Esophagus squamous epithelium (tissue), 5 donors: ENCODE results near the gene SHC2. TPM values are rescaled to one million over a fixed set of nuclear protein-coding genes. Genes with fewer than 3 reads are reported as not detected.

Experiments used
- DNase-seq: peaks from one replicate; lab custom pipeline; 2025; lab: John Stamatoyannopoulos, UW
- H3K27ac ChIP-seq, 4 donors: fragments of 200-600 bp; sonication (generic); one replicate each; pipeline ENCODE4 v1.5.1; 2016 to 2019; ENCODE audit warnings: mild to moderate bottlenecking in 1 of 4
- H3K27me3 ChIP-seq, 4 donors: fragments of 200-600 bp; sonication (generic); 1 replicate in 3 of 4; 2 replicates in 1 of 4; pipeline versions ENCODE4 v1.5.1 to v1.6.0; 2017 to 2021; ENCODE audit warnings: antibody characterized with exemption in 1 of 4
- H3K36me3 ChIP-seq, 3 donors: fragments of 200-600 bp; sonication (generic); one replicate each; pipeline ENCODE4 v1.5.1; 2016 to 2019
- H3K4me1 ChIP-seq, 3 donors: fragments of 200-600 bp; sonication (generic); one replicate each; pipeline ENCODE4 v1.5.1; 2017 to 2019
- H3K4me3 ChIP-seq, 4 donors: fragments of 200-600 bp; sonication (generic); 1 replicate in 3 of 4; 2 replicates in 1 of 4; pipeline ENCODE4 v1.5.1; 2016 to 2019; ENCODE audit warnings: mild to moderate bottlenecking in 2 of 4, moderate library complexity in 1 of 4
- H3K9me3 ChIP-seq, 3 donors: fragments of 200-600 bp; sonication (generic); one replicate each; pipeline ENCODE4 v1.5.1; 2016 to 2019
- POLR2A ChIP-seq, 4 donors: fragments of 450-650 bp; IDR thresholded peaks; one replicate each; pipeline ENCODE4 v1.6.1; 2017; ENCODE audit warnings: antibody characterized with exemption in 4 of 4, mild to moderate bottlenecking in 4 of 4, moderate library complexity in 3 of 4
- WGBS, 2 donors: methylation state at CpG; one replicate each; pipeline ENCODE4 v1.1.5; 2018; 5-methylcytosine and 5-hydroxymethylcytosine counted together
- intact Hi-C: fragments of 100-400 bp; cut with DNase I; formaldehyde crosslinking; loops from one replicate; pipeline ENCODE4 v1.15.0; 2022
- total RNA-seq, 4 donors: library from RNA; depleted of rRNA; stranded (reverse); fragments of >200 nt; gene quantifications; one replicate each; pipeline ENCODE4 v1.1.0, GENCODE V29; 2016
- TF ChIP-seq, protein P1 (sequence below), 6 experiments: fragments of 450-650 bp in 4 of 6; fragments of 200-600 bp in 2 of 6; sonication (generic) in 2 of 6; IDR thresholded peaks; one replicate each; pipeline ENCODE4 v1.5.1; 2016 to 2019; ENCODE audit warnings: antibody characterized with exemption in 6 of 6, mild to moderate bottlenecking in 4 of 6, moderate library complexity in 4 of 6
- donor health status: DM: yes; HTN: yes; CAD: no.

SHC2 gene, protein sequence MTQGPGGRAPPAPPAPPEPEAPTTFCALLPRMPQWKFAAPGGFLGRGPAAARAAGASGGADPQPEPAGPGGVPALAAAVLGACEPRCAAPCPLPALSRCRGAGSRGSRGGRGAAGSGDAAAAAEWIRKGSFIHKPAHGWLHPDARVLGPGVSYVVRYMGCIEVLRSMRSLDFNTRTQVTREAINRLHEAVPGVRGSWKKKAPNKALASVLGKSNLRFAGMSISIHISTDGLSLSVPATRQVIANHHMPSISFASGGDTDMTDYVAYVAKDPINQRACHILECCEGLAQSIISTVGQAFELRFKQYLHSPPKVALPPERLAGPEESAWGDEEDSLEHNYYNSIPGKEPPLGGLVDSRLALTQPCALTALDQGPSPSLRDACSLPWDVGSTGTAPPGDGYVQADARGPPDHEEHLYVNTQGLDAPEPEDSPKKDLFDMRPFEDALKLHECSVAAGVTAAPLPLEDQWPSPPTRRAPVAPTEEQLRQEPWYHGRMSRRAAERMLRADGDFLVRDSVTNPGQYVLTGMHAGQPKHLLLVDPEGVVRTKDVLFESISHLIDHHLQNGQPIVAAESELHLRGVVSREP
- 10 to 100 TPM in 1 of 4 donors, 1 to 10 TPM in 3; 1.1 to 10.2 (median 4.7) TPM for total RNA-seq

DNA sequence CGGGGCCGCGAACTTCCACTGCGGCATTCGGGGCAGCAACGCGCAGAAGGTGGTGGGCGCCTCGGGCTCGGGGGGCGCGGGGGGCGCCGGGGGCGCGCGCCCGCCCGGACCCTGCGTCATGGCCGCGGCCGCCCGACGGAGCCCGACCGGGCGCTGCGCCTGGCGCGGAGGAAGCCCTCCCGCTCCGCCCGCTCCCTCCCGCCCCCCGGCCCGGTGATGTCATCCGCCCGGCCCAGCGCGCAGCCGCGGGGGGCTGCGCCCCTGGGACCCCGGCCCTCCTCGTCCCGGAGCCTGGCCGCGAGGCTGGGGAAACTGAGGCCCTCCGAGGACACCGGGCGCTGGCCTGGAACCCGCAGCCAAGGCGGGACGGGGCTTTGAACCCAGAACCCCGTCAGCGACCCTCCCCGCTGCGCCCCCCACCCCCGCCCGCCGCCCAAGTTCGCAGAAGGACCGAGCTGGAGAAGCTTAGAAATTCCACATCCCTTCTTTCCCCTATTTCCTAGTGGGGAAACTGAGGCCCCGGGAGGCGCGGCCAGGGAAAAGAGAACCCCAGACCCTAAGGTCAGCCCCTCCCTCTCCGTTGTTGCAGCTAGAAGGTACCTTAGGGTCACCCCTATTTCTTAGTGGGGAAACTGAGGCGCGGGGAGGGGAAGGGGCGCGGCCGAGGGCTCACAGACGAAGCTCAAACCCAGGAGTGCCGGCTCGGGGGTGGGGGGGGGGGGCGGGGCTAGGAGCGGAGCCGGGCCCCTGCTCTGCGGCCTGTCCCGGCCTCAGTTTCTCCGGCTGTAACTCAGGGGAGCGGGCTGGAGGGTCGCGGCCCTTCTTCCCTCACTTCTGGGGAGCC is at the start of gene SHC2:
Gene SHC2 (minus strand): TSS at position 157 of the 844 bp plus-strand sequence. CDS start 37 bp downstream, at position 120.
- H3K36me3 ChIP-seq, result no peaks in the 10 kb centered on the region
- intact Hi-C loops, result no loop called here
- TF ChIP-seq, protein P1, sequence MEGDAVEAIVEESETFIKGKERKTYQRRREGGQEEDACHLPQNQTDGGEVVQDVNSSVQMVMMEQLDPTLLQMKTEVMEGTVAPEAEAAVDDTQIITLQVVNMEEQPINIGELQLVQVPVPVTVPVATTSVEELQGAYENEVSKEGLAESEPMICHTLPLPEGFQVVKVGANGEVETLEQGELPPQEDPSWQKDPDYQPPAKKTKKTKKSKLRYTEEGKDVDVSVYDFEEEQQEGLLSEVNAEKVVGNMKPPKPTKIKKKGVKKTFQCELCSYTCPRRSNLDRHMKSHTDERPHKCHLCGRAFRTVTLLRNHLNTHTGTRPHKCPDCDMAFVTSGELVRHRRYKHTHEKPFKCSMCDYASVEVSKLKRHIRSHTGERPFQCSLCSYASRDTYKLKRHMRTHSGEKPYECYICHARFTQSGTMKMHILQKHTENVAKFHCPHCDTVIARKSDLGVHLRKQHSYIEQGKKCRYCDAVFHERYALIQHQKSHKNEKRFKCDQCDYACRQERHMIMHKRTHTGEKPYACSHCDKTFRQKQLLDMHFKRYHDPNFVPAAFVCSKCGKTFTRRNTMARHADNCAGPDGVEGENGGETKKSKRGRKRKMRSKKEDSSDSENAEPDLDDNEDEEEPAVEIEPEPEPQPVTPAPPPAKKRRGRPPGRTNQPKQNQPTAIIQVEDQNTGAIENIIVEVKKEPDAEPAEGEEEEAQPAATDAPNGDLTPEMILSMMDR (IDR thresholded peaks at IDR 0.05), result no peak
- no peak for TF ChIP-seq POLR2A (IDR thresholded peaks at IDR 0.05)
- peak within 1 kb of the TSS; percentile 69 to 88 (median 74) for H3K27ac ChIP-seq
- no CpG with 5 or more reads among the region's 85 CpGs for WGBS, 2 donors
- H3K4me1 ChIP-seq, result peaks cover 10 to 28% (median 15%) of the 10 kb centered on the region in 3 donors
- DNase-seq, result no peak
- H3K9me3 ChIP-seq, result no peaks in the 10 kb centered on the region
- peaks cover 0 to 46% (median 0%) of the 10 kb centered on the region in 4 donors for H3K27me3 ChIP-seq
- H3K4me3 ChIP-seq, result peak within 1 kb of the TSS; percentile 62 to 87 (median 66)

DNA sequence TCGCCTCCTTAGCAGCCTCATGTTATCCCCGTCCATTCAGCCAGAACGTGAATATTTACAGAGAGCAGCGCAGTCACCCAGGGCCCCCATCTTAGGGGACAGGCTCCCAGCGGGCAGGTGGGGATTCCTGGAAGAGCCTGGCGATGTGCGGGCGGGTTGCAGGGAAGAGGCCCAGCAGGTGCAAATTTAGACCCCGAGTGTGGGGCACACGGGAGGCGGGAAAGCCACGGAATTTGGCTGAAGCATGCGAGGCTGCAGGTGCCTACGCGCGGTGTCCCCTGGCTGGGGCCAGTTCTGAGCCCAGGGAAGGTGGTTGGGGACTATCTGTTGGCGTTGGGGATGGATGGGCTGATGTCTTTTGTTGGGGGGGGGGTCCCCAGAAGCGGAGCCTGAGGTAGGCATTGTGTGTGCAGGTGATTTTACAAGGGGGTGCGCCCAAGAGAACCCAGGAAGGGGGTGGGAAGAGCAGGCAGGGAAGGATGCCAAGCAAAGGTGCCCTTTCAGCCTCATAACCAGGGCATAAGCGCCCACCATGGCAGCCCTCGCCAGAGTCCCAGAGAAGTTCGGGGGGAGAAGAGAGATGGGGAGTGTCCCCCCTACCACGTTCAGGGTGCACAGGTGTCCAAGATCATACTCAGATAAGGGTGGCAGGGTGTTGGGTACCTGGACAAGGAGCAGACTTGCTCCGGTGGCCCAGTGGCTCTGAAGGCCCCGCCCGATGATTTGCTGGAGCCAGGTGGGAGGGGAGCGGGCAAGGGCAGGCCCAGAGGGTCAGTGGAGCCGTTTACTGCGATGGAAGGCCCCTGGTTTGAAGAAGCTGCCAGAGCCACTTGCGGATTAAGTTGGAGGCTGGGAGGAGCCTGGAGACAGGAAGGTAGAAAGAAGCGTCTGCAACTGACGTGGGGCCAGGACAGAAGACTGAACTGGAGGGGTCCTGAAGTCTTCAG is 47.6 kb upstream of the SHC2 start:
- Histone ChIP-seq H3K27me3 (no peaks in the 10 kb centered on the region), H3K9me3 (no peaks in the 10 kb centered on the region), H3K27ac (peak overlapping the region in 2 of 4 donors; percentile 96 to 97), H3K36me3 (peaks cover 0 to 10% (median 0%) of the 10 kb centered on the region in 3 donors), H3K4me3 (peak overlapping the region; percentile 80 to 100 (median 90)), H3K4me1 (peaks cover 27 to 51% (median 33%) of the 10 kb centered on the region in 3 donors)
- intact Hi-C loops, result no loop called here
- 55 to 65% methylated on average over 16 to 23 of the region's 32 CpGs for WGBS, 2 donors
- DNase-seq, result no peak
- TF ChIP-seq POLR2A (IDR thresholded peaks at IDR 0.05), result no peak
- TF ChIP-seq, protein P1 (IDR thresholded peaks at IDR 0.05), result no peak

DNA sequence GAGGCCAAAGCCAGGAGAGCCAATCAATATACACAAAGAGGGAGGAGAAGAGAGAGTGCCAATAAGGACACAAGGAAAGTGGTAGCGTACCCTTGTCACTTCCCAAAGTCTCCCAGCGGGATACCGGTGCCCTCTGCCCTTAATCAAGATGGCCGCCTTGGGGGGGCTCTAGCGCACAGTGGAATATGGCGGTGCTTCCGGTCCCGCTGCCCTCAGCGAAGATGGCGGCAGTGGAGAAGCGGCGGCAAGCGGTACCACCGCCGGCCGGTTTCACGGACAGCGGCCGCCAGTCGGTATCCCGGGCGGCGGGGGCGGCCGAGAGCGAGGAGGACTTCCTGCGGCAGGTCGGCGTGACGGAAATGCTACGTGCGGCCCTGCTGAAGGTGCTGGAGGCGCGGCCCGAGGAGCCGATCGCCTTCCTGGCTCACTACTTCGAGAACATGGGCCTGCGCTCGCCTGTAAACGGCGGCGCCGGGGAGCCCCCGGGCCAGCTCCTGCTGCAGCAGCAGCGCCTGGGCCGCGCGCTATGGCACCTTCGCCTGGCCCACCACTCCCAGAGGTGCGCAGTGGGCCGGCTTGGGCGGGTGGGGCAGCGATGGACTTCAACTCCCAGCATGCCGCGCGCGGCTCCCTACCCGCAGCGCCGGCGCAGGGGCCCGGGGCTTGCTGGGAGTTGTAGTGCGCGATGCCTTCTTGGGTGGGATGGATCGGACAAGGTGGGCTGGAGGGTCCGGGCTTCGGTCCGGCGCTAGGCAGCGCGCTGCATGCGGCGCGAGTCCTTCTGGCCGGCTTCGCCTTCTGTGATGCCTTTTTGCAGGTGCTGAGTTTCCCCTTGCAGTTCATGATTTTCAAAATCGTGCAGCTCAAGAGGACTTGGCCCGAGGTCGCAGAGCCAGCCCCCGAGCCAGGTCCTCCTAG is 46.7 kb upstream of the SHC2 start, which contains the start of gene TPGS1:
Gene TPGS1 (plus strand): TSS at position 212 of the 918 bp plus-strand sequence. CDS start 10 bp downstream, at position 222.
- TF ChIP-seq, protein P1 (IDR thresholded peaks at IDR 0.05), result peak in 2 of 6 experiments; percentile 19 to 22
- peak in 2 of 4 donors; percentile 21 to 27 for TF ChIP-seq POLR2A (IDR thresholded peaks at IDR 0.05)
- 2 to 3% methylated on average over 8 to 30 of the region's 81 CpGs for WGBS, 2 donors
- Histone ChIP-seq H3K9me3 (no peaks in the 10 kb centered on the region), H3K36me3 (peaks cover 0 to 10% (median 0%) of the 10 kb centered on the region in 3 donors), H3K27ac (peak within 1 kb of the TSS; percentile 92 to 97 (median 96)), H3K4me1 (peaks cover 27 to 51% (median 33%) of the 10 kb centered on the region in 3 donors), H3K4me3 (peak within 1 kb of the TSS; percentile 80 to 100 (median 90)), H3K27me3 (no peaks in the 10 kb centered on the region)
- intact Hi-C loops, result no loop called here
- peak; percentile 96 for DNase-seq
